GM23248 (cell line): ENCODE data around the gene PHRF1.

Source experiments
- EZH2 ChIP-seq: fragments of 200-600 bp; sonication (generic); IDR thresholded peaks from 2 replicates; pipeline ENCODE4 v1.6.1; 2018; ENCODE audit warnings: antibody characterized with exemption, mild to moderate bottlenecking; ENCODE audit not compliant: insufficient read depth, poor library complexity, severe bottlenecking
- EZH2phosphoT487 ChIP-seq: fragments of 200-600 bp; sonication (generic); IDR thresholded peaks from 2 replicates; pipeline ENCODE4 v1.6.1; 2018; ENCODE audit warnings: antibody characterized with exemption, moderate library complexity, mild to moderate bottlenecking, low read depth; ENCODE audit not compliant: insufficient read depth

DNA sequence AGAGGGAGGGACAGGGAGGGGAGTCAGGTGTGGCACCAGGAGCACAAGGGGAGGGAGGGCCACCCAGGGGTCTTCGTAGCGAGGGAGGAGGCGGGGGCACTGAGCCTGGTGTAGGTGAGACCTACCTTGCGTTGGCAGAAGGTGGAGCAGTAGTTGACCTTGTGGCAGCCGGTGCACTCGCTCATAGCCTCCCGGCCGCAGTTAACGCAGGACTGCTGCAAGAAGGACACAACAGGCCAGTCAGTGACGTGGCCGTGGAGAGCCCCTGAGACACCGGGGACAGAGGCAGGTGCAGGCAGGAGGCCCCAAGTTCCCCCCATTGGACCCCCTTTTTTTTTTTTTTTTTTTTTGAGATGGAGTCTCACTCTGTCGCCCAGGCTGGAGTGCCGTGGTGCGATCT lies 77.6 kb downstream of the PHRF1 start:
- TF ChIP-seq EZH2phosphoT487 (no peak), EZH2 (no peak)
